IPS-15b (cell line): Measurements from ENCODE around the gene ID4.

Experiments
- H3K27me3 ChIP-seq: one replicate; pipeline ENCODE4 v1.6.1; 2013; ENCODE audit warnings: low read length; ENCODE audit not compliant: control insufficient read depth, insufficient read depth
- H3K36me3 ChIP-seq: one replicate; pipeline ENCODE4 v1.6.1; 2013; ENCODE audit warnings: low read length; ENCODE audit not compliant: control insufficient read depth, insufficient read depth
- H3K4me1 ChIP-seq: one replicate; pipeline ENCODE4 v1.6.1; 2013; ENCODE audit warnings: mild to moderate bottlenecking, low read length; ENCODE audit not compliant: control insufficient read depth, insufficient read depth
- H3K4me3 ChIP-seq: one replicate; pipeline ENCODE4 v1.5.1; 2013; ENCODE audit warnings: low read depth, low read length
- H3K9ac ChIP-seq: one replicate; pipeline ENCODE4 v1.6.1; 2013; ENCODE audit warnings: low read depth, mild to moderate bottlenecking, low read length
- H3K9me3 ChIP-seq: one replicate; pipeline ENCODE4 v1.6.1; 2013; ENCODE audit warnings: mild to moderate bottlenecking, low read length; ENCODE audit not compliant: control insufficient read depth, insufficient read depth

The ID4 gene

GRCh38 chr6:19866985-19867627 is 29.9 kb downstream of the ID4 start:
- Histone ChIP-seq H3K9me3 (no peaks in the 10 kb centered on the region), H3K4me1 (no peaks in the 10 kb centered on the region), H3K27me3 (no peaks in the 10 kb centered on the region), H3K9ac (no peak overlapping the region), H3K4me3 (no peak overlapping the region), H3K36me3 (no peaks in the 10 kb centered on the region)

GRCh38 chr6:19869464-19869863 is 32.3 kb downstream of the ID4 start:
- Histone ChIP-seq H3K27me3 (no peaks in the 10 kb centered on the region), H3K9me3 (no peaks in the 10 kb centered on the region), H3K4me3 (no peak overlapping the region), H3K4me1 (peaks cover 4% of the 10 kb centered on the region), H3K9ac (no peak overlapping the region), H3K36me3 (no peaks in the 10 kb centered on the region)

- Histone ChIP-seq H3K4me1 (peaks cover 4% of the 10 kb centered on the region), H3K4me3 (no peak overlapping the region), H3K36me3 (no peaks in the 10 kb centered on the region), H3K9me3 (no peaks in the 10 kb centered on the region), H3K9ac (no peak overlapping the region), H3K27me3 (no peaks in the 10 kb centered on the region)
Observed at GRCh38 chr6:19870322-19870721, 33.2 kb downstream of the ID4 start.

- no peak overlapping the region for H3K9ac ChIP-seq
- no peaks in the 10 kb centered on the region for H3K36me3 ChIP-seq
- no peak overlapping the region for H3K4me3 ChIP-seq
- no peaks in the 10 kb centered on the region for H3K9me3 ChIP-seq
- no peaks in the 10 kb centered on the region for H3K27me3 ChIP-seq
- peaks cover 4% of the 10 kb centered on the region for H3K4me1 ChIP-seq
Observed at GRCh38 chr6:19873031-19873430, 35.9 kb downstream of the ID4 start.

GRCh38 chr6:19876672-19877071 is 39.5 kb downstream of the ID4 start:
- Histone ChIP-seq H3K9ac (no peak overlapping the region), H3K36me3 (no peaks in the 10 kb centered on the region), H3K4me1 (peaks cover 4% of the 10 kb centered on the region), H3K4me3 (no peak overlapping the region), H3K27me3 (no peaks in the 10 kb centered on the region), H3K9me3 (no peaks in the 10 kb centered on the region)

- H3K9me3 ChIP-seq = no peaks in the 10 kb centered on the region
- H3K9ac ChIP-seq = no peak overlapping the region
- no peaks in the 10 kb centered on the region for H3K36me3 ChIP-seq
- no peak overlapping the region for H3K4me3 ChIP-seq
- no peaks in the 10 kb centered on the region for H3K4me1 ChIP-seq
- H3K27me3 ChIP-seq = no peaks in the 10 kb centered on the region
Observed at GRCh38 chr6:19879663-19880062, 42.5 kb downstream of the ID4 start.

- Histone ChIP-seq H3K27me3 (no peaks in the 10 kb centered on the region), H3K9me3 (no peaks in the 10 kb centered on the region), H3K4me1 (no peaks in the 10 kb centered on the region), H3K9ac (no peak overlapping the region), H3K36me3 (no peaks in the 10 kb centered on the region), H3K4me3 (no peak overlapping the region)
Observed at GRCh38 chr6:19880066-19880465, 42.9 kb downstream of the ID4 start.

- H3K27me3 ChIP-seq = no peaks in the 10 kb centered on the region
- H3K9me3 ChIP-seq = no peaks in the 10 kb centered on the region
- H3K36me3 ChIP-seq = no peaks in the 10 kb centered on the region
- H3K4me3 ChIP-seq = no peak overlapping the region
- H3K4me1 ChIP-seq = no peaks in the 10 kb centered on the region
- no peak overlapping the region for H3K9ac ChIP-seq
Observed at GRCh38 chr6:19891451-19891850, 54.3 kb downstream of the ID4 start.
